Gastrocnemius medialis (tissue), 4 donors: ENCODE measurements around the gene PFKFB2. TPM values are rescaled to one million over a fixed set of nuclear protein-coding genes. Genes with fewer than 3 reads are reported as not detected.

Experiments
- ATAC-seq, 2 donors: fragments of 150-250 bp; one replicate each; pipeline ENCODE4 v1.9.1; 2016
- DNase-seq, 2 donors: peaks; one replicate each; pipeline ENCODE4 v3.0.0-alpha.2; 2019
- H3K27ac ChIP-seq, 4 donors: fragments of 200-600 bp; sonication (generic); 1 replicate in 1 of 4; 2 replicates in 3 of 4; pipeline ENCODE4 v1.5.1; 2016 to 2018; ENCODE audit warnings: mild to moderate bottlenecking in 2 of 4, moderate library complexity in 1 of 4
- H3K27me3 ChIP-seq, 3 donors: fragments of 200-600 bp; sonication (generic) in 2 of 3; 1 replicate in 1 of 3; 2 replicates in 2 of 3; pipeline versions ENCODE4 v1.5.1 to v1.6.0; 2016 to 2019; ENCODE audit warnings: mild to moderate bottlenecking in 1 of 3, moderate library complexity in 1 of 3
- H3K36me3 ChIP-seq, 2 donors: fragments of 200-600 bp; sonication (generic) in 1 of 2; one replicate each; pipeline ENCODE4 v1.5.1; 2017 to 2018
- H3K4me1 ChIP-seq, 2 donors: fragments of 200-600 bp; sonication (generic) in 1 of 2; one replicate each; pipeline ENCODE4 v1.5.1; 2016 to 2017; ENCODE audit warnings: mild to moderate bottlenecking in 2 of 2
- H3K4me3 ChIP-seq, 4 donors: fragments of 200-600 bp; sonication (generic) in 3 of 4; 1 replicate in 1 of 4; 2 replicates in 3 of 4; pipeline ENCODE4 v1.5.1; 2016 to 2019; ENCODE audit warnings: mild to moderate bottlenecking in 2 of 4
- H3K9me3 ChIP-seq, 3 donors: fragments of 200-600 bp; sonication (generic) in 2 of 3; 1 replicate in 1 of 3; 2 replicates in 2 of 3; pipeline ENCODE4 v1.5.1; 2016 to 2019
- POLR2A ChIP-seq, 2 donors: fragments of 450-650 bp; IDR thresholded peaks; one replicate each; pipeline ENCODE4 v1.6.1; 2017; ENCODE audit warnings: antibody characterized with exemption in 2 of 2, mild to moderate bottlenecking in 2 of 2, moderate library complexity in 2 of 2
- in situ Hi-C, 4 donors: fragments of 200-750 bp; cut with MboI; loops; one replicate each; pipeline versions ENCODE4 v1.15.0 to v1.8.0; 2017; ENCODE audit warnings: low sequenced_read_pairs in 4 of 4
- intact Hi-C: fragments of 100-400 bp; cut with DNase I; formaldehyde crosslinking; loops from one replicate; pipeline ENCODE4 v1.15.1; 2023; ENCODE audit warnings: low total_unique reads
- total RNA-seq, 4 donors: library from RNA; depleted of rRNA; stranded (reverse); fragments of >200 nt; gene quantifications; one replicate each; pipeline versions ENCODE4 v1.1.0 to v1.2.3, GENCODE V29; 2016
- TF ChIP-seq, protein P1 (sequence below), 5 experiments: fragments of 450-650 bp in 3 of 5; fragments of 200-600 bp in 2 of 5; sonication (generic) in 2 of 5; IDR thresholded peaks in 4 of 5; conservative IDR thresholded peaks in 1 of 5; 1 replicate in 4 of 5; 2 replicates in 1 of 5; pipeline ENCODE4 v1.5.1; 2016 to 2019; ENCODE audit warnings: antibody characterized with exemption in 5 of 5, mild to moderate bottlenecking in 3 of 5, moderate library complexity in 3 of 5

Gene PFKFB2
- total RNA-seq, 4 donors from 2014 or later = 35.5 to 40.3 (median 37.6) TPM

DNA sequence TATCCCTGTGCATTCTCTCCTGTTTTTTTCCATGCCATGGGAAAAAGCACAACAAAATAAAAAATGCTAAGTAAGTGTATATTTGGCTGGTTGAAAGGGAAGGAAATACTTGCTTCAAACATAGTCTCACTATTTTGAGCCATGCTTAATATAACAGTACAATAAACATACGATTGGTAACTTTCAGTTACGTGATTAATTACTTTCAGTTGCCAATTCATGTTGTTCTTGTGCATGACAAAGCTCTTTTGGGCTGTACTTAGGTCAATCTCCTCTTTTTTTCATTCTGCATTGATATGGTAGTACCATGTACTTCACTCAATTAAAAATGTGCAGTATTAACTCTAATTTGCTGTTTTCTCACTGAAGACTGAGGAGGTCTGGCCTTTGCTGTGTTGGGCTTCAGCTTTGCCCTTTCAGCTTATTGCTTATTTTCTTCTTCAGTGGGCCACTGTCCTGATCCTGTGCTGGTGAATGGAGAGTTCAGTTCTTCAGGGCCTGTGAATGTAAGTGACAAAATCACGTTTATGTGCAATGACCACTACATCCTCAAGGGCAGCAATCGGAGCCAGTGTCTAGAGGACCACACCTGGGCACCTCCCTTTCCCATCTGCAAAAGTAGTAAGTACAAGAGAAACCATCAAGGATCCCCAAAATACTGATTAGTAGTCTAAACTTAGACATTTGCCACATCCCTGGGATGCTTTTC, 38.3 kb downstream of the PFKFB2 start:
- TF ChIP-seq, protein P1, sequence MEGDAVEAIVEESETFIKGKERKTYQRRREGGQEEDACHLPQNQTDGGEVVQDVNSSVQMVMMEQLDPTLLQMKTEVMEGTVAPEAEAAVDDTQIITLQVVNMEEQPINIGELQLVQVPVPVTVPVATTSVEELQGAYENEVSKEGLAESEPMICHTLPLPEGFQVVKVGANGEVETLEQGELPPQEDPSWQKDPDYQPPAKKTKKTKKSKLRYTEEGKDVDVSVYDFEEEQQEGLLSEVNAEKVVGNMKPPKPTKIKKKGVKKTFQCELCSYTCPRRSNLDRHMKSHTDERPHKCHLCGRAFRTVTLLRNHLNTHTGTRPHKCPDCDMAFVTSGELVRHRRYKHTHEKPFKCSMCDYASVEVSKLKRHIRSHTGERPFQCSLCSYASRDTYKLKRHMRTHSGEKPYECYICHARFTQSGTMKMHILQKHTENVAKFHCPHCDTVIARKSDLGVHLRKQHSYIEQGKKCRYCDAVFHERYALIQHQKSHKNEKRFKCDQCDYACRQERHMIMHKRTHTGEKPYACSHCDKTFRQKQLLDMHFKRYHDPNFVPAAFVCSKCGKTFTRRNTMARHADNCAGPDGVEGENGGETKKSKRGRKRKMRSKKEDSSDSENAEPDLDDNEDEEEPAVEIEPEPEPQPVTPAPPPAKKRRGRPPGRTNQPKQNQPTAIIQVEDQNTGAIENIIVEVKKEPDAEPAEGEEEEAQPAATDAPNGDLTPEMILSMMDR (IDR thresholded peaks at IDR 0.05 in 4 of 5, conservative IDR thresholded peaks at IDR 0.05 in 1 of 5) = no peak
- H3K4me1 ChIP-seq = peaks cover 2 to 4% of the 10 kb centered on the region in 2 donors
- H3K36me3 ChIP-seq = no peaks in the 10 kb centered on the region
- H3K4me3 ChIP-seq = no peak overlapping the region
- no peaks in the 10 kb centered on the region for H3K27me3 ChIP-seq
- ATAC-seq (no peak), DNase-seq (no peak)
- in situ Hi-C loops (no loop called here), intact Hi-C loops (no loop called here)
- H3K27ac ChIP-seq = no peak overlapping the region
- H3K9me3 ChIP-seq = no peaks in the 10 kb centered on the region

DNA sequence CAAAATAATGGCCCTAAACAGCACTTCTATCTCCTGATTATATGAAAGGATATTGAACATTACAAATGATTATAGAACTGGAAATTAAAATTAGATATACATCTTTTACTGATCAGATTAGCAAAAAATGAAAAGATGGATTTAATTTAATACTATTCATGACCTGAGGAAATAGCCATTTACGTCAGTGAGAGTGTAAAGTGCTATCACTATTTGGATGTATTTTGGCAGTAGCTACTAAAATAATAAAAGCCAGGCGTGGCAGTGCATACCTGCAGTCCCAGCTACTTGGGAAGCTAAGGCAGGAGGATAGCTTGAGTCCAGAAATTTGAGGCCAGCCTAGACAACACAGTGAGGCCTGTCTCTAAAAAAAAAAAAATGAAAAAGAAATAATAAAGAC, 40.9 kb downstream of the PFKFB2 start:
- no peak for TF ChIP-seq POLR2A (IDR thresholded peaks at IDR 0.05)
- TF ChIP-seq, protein P1 (IDR thresholded peaks at IDR 0.05 in 4 of 5, conservative IDR thresholded peaks at IDR 0.05 in 1 of 5) = no peak
- no peak for ATAC-seq
- DNase-seq = no peak
- no peak overlapping the region for H3K27ac ChIP-seq
- H3K36me3 ChIP-seq = no peaks in the 10 kb centered on the region
- intact Hi-C loops (no loop called here), in situ Hi-C loops (no loop called here)
- H3K4me3 ChIP-seq = no peak overlapping the region
- H3K27me3 ChIP-seq = no peaks in the 10 kb centered on the region
- H3K9me3 ChIP-seq = no peaks in the 10 kb centered on the region
- H3K4me1 ChIP-seq = no peaks in the 10 kb centered on the region

DNA sequence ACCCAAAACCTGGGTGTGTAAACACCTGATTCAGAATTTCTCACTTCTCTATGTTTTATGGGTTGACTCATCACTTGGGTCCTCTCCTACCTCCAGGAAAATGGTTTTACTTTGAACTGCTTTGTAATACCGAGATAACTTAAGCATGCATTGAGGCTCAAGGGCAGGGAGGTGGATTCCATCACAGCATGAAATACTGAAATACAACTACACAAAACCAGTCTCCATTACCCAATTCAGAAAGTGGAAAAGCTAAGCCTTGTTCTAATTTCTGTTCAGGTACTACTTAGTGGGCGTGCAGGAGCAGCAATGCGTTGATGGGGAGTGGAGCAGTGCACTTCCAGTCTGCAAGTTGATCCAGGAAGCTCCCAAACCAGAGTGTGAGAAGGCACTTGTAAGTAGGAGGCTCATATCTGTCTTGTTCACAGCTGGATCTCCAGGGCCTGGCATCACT, 44.8 kb downstream of the PFKFB2 start:
- H3K4me1 ChIP-seq = no peaks in the 10 kb centered on the region
- H3K27ac ChIP-seq = no peak overlapping the region
- no peaks in the 10 kb centered on the region for H3K27me3 ChIP-seq
- no peak for ATAC-seq
- intact Hi-C loops = no loop called here
- TF ChIP-seq, protein P1 (IDR thresholded peaks at IDR 0.05 in 4 of 5, conservative IDR thresholded peaks at IDR 0.05 in 1 of 5) = no peak
- no peak for TF ChIP-seq POLR2A (IDR thresholded peaks at IDR 0.05)
- in situ Hi-C loops = no loop called here
- DNase-seq = no peak
- H3K9me3 ChIP-seq = no peaks in the 10 kb centered on the region
- no peak overlapping the region for H3K4me3 ChIP-seq
- H3K36me3 ChIP-seq = no peaks in the 10 kb centered on the region

DNA sequence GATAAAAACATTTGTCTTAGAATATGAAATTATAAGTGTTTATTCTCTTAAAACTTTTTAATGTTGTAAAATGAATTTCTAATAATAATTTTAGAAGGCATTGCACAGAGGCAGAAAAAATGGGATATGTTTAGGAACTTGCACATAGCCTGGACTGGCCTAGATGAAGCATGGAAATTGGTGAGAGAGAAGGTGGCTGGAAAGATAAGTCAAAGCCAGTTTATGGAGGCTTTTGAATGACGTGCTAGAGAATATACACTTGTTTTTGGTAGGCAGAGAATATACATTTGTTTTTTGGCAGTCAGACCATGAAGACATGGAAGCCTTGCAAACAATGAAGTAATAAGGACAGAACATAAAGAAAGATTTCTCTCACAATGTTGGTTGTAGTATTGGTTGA, 48.6 kb downstream of the PFKFB2 start:
- no peaks in the 10 kb centered on the region for H3K4me1 ChIP-seq
- in situ Hi-C loops = no loop called here
- intact Hi-C loops = no loop called here
- H3K4me3 ChIP-seq = no peak overlapping the region
- H3K9me3 ChIP-seq = no peaks in the 10 kb centered on the region
- no peak overlapping the region for H3K27ac ChIP-seq
- no peaks in the 10 kb centered on the region for H3K27me3 ChIP-seq
- ATAC-seq (no peak), DNase-seq (no peak)
- no peaks in the 10 kb centered on the region for H3K36me3 ChIP-seq
- TF ChIP-seq, protein P1 (IDR thresholded peaks at IDR 0.05 in 4 of 5, conservative IDR thresholded peaks at IDR 0.05 in 1 of 5) = no peak
- no peak for TF ChIP-seq POLR2A (IDR thresholded peaks at IDR 0.05)

DNA sequence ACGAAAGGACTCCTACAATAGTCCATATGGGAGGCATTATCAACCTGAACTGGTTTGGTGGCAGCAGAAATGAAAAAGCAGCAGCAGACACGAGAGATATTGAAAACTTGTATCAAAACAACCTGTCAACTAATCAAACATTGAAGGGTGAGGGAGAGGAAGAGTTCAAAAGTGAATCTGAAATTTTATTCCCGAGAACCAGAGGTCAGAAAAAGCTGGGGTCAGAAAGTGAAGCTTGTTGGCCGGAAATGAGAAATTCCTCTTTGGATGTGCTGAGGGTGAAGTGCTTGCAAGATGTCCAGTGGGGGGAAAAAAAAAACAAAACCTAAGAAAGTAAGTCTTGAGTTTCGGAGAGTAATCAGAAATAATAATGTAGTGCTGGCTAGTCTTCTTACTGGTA, 49.1 kb downstream of the PFKFB2 start:
- DNase-seq = no peak
- H3K9me3 ChIP-seq = no peaks in the 10 kb centered on the region
- no peaks in the 10 kb centered on the region for H3K27me3 ChIP-seq
- TF ChIP-seq, protein P1 (IDR thresholded peaks at IDR 0.05 in 4 of 5, conservative IDR thresholded peaks at IDR 0.05 in 1 of 5) = no peak
- no peak for TF ChIP-seq POLR2A (IDR thresholded peaks at IDR 0.05)
- H3K27ac ChIP-seq = no peak overlapping the region
- H3K4me1 ChIP-seq = no peaks in the 10 kb centered on the region
- H3K36me3 ChIP-seq = no peaks in the 10 kb centered on the region
- intact Hi-C loops (no loop called here), in situ Hi-C loops (no loop called here)
- no peak for ATAC-seq
- H3K4me3 ChIP-seq = no peak overlapping the region
